Osteoblast (primary cell): ENCODE measurements around the gene PRKAB2. TPM values are rescaled to one million over a fixed set of nuclear protein-coding genes. Genes with fewer than 3 reads are reported as not detected.

Source experiments
- DNase-seq: peaks from one replicate; pipeline ENCODE4 v3.0.0; 2011; ENCODE audit warnings: low spot score, mixed read lengths; ENCODE audit not compliant: insufficient read length; ENCODE audit errors: missing footprints
- H2AFZ ChIP-seq: 2 replicates; pipeline ENCODE4 v1.6.0; 2011; ENCODE audit warnings: mild to moderate bottlenecking, low read length
- H3K27ac ChIP-seq: 2 replicates; pipeline ENCODE4 v1.5.1; 2011; ENCODE audit warnings: mild to moderate bottlenecking, low read depth, low read length, moderate library complexity
- H3K27me3 ChIP-seq: 2 replicates; pipeline ENCODE4 v1.6.0; 2012; ENCODE audit warnings: mild to moderate bottlenecking, control low read depth, inconsistent platforms, low read length, moderate library complexity; ENCODE audit not compliant: insufficient read depth
- H3K36me3 ChIP-seq: 2 replicates; pipeline ENCODE4 v1.5.1; 2011; ENCODE audit warnings: mild to moderate bottlenecking, low read length, control low read depth, moderate library complexity; ENCODE audit not compliant: insufficient read depth
- H3K4me1 ChIP-seq: 2 replicates; pipeline ENCODE4 v1.5.1; 2011; ENCODE audit warnings: mild to moderate bottlenecking, low read length, control low read depth, moderate library complexity; ENCODE audit not compliant: insufficient read depth
- H3K4me2 ChIP-seq: 2 replicates; pipeline ENCODE4 v1.6.0; 2011; ENCODE audit warnings: mild to moderate bottlenecking, low read length; ENCODE audit not compliant: insufficient read depth
- H3K4me3 ChIP-seq: fragments of 200-600 bp; sonication (generic); 3 replicates; pipeline ENCODE4 v1.5.1; 2012; ENCODE audit warnings: mild to moderate bottlenecking, low read length, inconsistent platforms; ENCODE audit not compliant: insufficient read depth
- H3K79me2 ChIP-seq: 2 replicates; pipeline ENCODE4 v1.6.0; 2012; ENCODE audit warnings: mild to moderate bottlenecking, low read length, control low read depth, inconsistent platforms; ENCODE audit not compliant: insufficient read depth
- H3K9me3 ChIP-seq: 2 replicates; pipeline ENCODE4 v1.5.1; 2011; ENCODE audit warnings: low read depth, low read length, control low read depth
- H4K20me1 ChIP-seq: 2 replicates; pipeline ENCODE4 v1.6.0; 2012; ENCODE audit warnings: mild to moderate bottlenecking, low read length, control low read depth; ENCODE audit not compliant: insufficient read depth
- CTCF ChIP-seq: IDR thresholded peaks from 2 replicates; pipeline ENCODE4 v1.5.1; 2011; ENCODE audit warnings: mild to moderate bottlenecking, low read depth, low read length, moderate library complexity; ENCODE audit errors: extremely low read depth
- total RNA-seq: library from RNA; depleted of rRNA; stranded (reverse); fragments of >200 nt; gene quantifications from 2 replicates; pipeline ENCODE4 v1.2.3, GENCODE V29; 2012

Gene PRKAB2
- total RNA-seq, 1 donor: 22.8 TPM

DNA sequence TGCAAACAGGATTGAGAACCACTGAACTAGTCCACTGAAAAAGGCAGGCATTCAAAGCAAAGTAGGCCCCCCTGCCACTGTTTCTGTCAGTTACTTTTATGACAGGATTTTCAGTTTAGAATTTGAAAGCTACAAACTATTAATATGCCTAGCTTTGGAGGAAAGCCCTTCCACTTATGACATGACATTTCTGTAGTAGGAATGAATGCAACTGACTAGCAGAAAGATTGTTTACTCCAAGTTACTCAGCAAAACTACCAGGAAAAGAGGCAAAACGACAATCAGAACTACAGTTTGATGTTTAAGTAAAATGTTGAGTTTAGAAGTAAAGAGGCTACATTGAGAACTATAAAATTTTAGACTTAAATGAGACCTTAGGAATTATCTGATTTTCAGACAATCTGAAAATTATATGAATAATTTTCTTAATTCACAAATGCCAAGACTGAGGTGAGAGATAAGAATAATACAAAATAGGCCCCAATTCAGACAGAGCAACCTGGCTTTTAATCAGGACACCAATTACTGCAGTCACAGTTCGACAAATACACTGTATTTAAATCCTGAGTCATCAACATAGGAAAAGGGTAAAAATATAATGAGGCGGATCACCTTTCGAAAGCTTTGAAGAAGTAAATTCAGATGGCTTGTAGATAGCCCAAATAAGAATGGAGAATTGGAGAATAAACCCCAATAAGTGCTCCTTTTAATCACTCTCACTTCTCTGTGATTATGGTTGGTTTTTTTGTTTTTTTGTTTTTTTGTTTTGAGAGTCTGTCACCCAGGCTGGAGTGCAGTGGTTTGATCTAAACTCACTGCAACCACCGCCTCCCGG, 2.2 kb downstream of the PRKAB2 start:
- Histone ChIP-seq H3K9me3 (no peaks in the 10 kb centered on the region), H3K27me3 (no peaks in the 10 kb centered on the region), H3K4me2 (peak overlapping the region; percentile 95), H3K4me3 (peak overlapping the region; percentile 95), H2AFZ (no peak overlapping the region), H3K27ac (peak overlapping the region; percentile 90), H3K36me3 (peaks cover 3% of the 10 kb centered on the region), H3K4me1 (peaks cover 51% of the 10 kb centered on the region), H3K79me2 (peaks cover 69% of the 10 kb centered on the region), H4K20me1 (no peaks in the 10 kb centered on the region)
- no peak for DNase-seq
- no peak for TF ChIP-seq CTCF

DNA sequence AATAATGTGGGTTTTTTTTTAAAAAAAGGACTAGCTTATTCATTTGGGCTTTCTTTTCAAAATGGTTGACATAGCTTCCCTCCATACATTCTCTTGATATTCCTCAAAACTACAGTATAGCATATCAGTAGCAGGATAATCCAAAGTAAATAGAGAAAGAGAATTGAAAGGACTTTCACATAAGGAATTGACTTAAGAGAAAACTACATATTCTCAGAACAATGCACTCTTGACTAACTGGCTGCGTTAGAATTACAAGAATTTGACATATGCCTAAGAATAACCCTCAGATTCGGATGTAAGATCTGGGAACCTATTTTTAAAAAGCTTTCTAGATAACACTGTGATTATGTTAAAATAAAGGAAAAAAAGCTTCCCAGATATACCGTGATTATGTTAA, 3.1 kb downstream of the PRKAB2 start:
- no peak for TF ChIP-seq CTCF
- H3K27ac ChIP-seq: peak overlapping the region; percentile 90

GRCh38 chr1:147168626-147169058, 3.6 kb downstream of the PRKAB2 start:
- Histone ChIP-seq H3K36me3 (peaks cover 3% of the 10 kb centered on the region), H4K20me1 (no peaks in the 10 kb centered on the region), H2AFZ (no peak overlapping the region), H3K79me2 (peaks cover 76% of the 10 kb centered on the region), H3K9me3 (no peaks in the 10 kb centered on the region), H3K27me3 (no peaks in the 10 kb centered on the region), H3K4me1 (peaks cover 48% of the 10 kb centered on the region), H3K4me3 (no peak overlapping the region), H3K27ac (peak overlapping the region; percentile 90), H3K4me2 (peak overlapping the region; percentile 95)
- DNase-seq: no peak
- no peak for TF ChIP-seq CTCF

More for the DNA sequence above, 3.1 kb downstream of the PRKAB2 start:
- Histone ChIP-seq H3K9me3 (no peaks in the 10 kb centered on the region), H3K79me2 (peaks cover 75% of the 10 kb centered on the region), H4K20me1 (no peaks in the 10 kb centered on the region), H3K36me3 (peaks cover 3% of the 10 kb centered on the region), H2AFZ (no peak overlapping the region), H3K27me3 (no peaks in the 10 kb centered on the region), H3K4me2 (peak overlapping the region; percentile 95), H3K4me1 (peaks cover 51% of the 10 kb centered on the region), H3K4me3 (peak overlapping the region; percentile 10)
- DNase-seq: no peak

DNA sequence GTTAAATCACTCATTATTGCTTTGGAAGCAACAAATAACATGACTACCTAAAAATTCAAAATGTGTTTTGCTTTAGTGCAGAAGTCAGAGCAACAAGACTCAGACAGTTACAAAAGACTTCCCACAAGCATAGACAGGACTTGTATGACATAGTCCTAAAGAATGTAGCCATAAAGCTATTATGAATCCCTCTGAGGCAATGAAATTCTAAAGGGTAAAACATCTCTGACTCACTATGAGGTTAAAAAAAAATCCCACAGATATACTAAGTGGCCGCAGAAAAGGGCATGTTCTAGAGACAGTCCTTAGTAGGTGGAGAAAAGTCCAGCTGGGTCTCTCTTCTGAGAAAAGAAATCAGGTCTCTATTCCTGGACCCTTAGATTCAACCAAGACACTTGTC, 4.9 kb downstream of the PRKAB2 start:
- Histone ChIP-seq H3K4me1 (peaks cover 46% of the 10 kb centered on the region), H3K27me3 (no peaks in the 10 kb centered on the region), H3K9me3 (no peaks in the 10 kb centered on the region), H4K20me1 (no peaks in the 10 kb centered on the region), H3K36me3 (peaks cover 10% of the 10 kb centered on the region), H3K79me2 (peaks cover 81% of the 10 kb centered on the region), H3K4me2 (peak overlapping the region; percentile 95), H3K4me3 (peak overlapping the region; percentile 34), H3K27ac (peak overlapping the region; percentile 90), H2AFZ (no peak overlapping the region)
- DNase-seq: peak; percentile 91
- TF ChIP-seq CTCF: no peak
